ENCODE data around the gene NHLH1.
A peak's percentile ranks its signal among the peaks of the same experiment; 100 is the strongest.
"Not testable (repeated sequence)": the region's sequence is repeated elsewhere in the genome, so short reads cannot be mapped to it uniquely, and the experiment has no call there.

The NHLH1 gene

DNA sequence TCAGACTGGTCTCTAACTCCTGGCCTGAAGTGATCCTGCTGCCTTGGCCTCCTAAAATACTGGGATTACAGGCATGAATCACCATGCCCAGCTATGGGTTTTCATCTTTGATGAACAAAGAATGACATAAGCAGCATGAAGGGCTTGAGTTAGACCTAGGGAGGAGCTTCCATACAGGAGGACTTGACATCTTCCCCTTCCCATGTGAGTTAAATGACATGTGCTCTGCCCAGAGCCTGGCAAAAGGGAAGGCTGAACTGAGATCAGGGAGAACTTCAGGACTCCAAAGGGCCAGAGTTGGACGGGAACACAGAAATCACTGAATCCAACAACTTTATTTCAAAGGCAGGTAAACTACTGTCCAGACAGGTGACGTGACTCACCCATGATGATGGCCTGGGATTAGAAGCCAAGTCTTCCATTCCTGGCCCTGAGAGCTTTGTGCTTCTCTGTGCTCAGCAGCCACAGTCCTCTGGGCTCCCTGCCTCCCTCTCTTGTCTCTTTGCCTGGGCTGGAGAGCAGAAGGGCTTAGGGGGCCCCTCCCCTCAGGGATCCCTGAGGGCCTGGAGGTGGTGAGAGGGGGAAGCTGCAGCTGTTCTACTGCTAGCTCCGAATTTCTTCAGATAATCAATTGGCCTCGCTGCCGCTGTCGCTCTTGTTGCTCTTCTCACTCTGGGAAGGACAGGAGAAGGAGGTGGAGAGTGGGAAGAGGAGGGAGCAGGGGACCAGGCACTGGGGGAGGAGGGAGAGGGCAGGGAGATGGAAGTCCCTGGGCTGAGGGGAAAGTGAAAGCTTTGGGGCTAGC, 7.6 kb downstream of the NHLH1 start:
- H3K4ac ChIP-seq (ENCODE audit: low read depth, low read length): peak overlapping the region; percentile 39
- no peaks in the 10 kb centered on the region for H3K36me3 ChIP-seq (ENCODE audit: control insufficient read depth, insufficient read depth, low read length)
- peak overlapping the region; percentile 16 for H3K4me2 ChIP-seq (ENCODE audit: low read length)
- no peak overlapping the region for H3K23ac ChIP-seq (ENCODE audit: low read length)
- no peak overlapping the region for H2BK15ac ChIP-seq (replicated peaks; ENCODE audit: low read depth)
- WGBS (ENCODE audit: extremely low coverage, insufficient coverage, low lambda C conversion rate): no CpG with 5 or more reads among the region's 6 CpGs
- H3K27ac ChIP-seq (ENCODE audit: low read depth, low read length): no peak overlapping the region
- peak; percentile 79 for DNase-seq
- no peaks in the 10 kb centered on the region for H3K27me3 ChIP-seq (ENCODE audit: insufficient read depth, low read length, poor library complexity)
- H4K5ac ChIP-seq (ENCODE audit: low read length): no peak overlapping the region
- H3K9ac ChIP-seq (ENCODE audit: low read length): peak overlapping the region; percentile 53
- no peaks in the 10 kb centered on the region for H3K79me2 ChIP-seq (ENCODE audit: control insufficient read depth, insufficient read depth, low read length)
- H2BK5ac ChIP-seq (ENCODE audit: low read length): no peak overlapping the region
- no peaks in the 10 kb centered on the region for H3K79me1 ChIP-seq (ENCODE audit: low read length)
- H4K8ac ChIP-seq (ENCODE audit: low read depth, low read length): no peak overlapping the region
- no peak overlapping the region for H2AK5ac ChIP-seq (ENCODE audit: low read length)
- no peak overlapping the region for H3K18ac ChIP-seq (ENCODE audit: low read length)
- peak overlapping the region; percentile 89 for H3K56ac ChIP-seq (ENCODE audit: low read length)
- no peak overlapping the region for H3K4me3 ChIP-seq (ENCODE audit: low read length)
- H3K4me1 ChIP-seq (ENCODE audit: control insufficient read depth, low read depth, low read length): peaks cover 13% of the 10 kb centered on the region
- H2BK120ac ChIP-seq (ENCODE audit: low read depth, low read length): no peak overlapping the region

DNA sequence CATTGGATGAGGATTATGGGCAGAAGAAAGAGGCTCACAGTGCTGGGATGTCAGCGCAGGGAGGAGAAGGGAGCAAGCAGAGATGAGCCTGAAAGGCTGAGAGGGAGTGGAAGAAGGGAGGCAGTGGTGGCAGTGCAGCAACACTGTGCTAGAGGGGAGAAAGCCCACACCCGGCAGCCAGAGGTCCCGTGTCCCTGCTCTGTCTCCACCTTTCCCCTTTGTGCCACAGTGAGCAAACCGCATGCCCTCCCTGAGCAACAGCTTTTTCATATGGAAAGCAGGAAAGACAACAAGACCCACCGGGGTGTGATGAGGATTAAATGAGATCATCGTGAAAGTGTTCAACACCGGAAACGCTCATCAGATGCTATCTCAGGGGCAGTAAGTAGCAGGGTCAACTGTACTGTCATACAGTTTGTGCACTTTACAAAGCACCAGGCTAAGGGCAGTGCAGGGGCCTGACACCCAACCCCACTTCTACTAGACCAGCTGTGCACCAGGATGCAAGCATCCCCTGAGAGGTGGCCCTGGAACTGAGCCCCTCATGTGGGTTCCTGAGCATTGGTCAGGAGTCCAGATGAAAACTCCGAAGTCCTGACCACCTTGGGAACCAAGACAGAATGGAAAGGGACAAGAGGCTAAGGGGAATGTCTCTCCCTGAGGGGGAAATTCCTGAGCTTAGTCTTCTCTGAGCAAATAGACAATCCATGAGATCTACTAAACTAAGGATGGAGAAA, 9.1 kb downstream of the NHLH1 start:
- no peak overlapping the region for H3K4ac ChIP-seq (ENCODE audit: low read depth, low read length)
- H3K56ac ChIP-seq (ENCODE audit: low read length): peak overlapping the region; percentile 89
- H2BK120ac ChIP-seq (ENCODE audit: low read depth, low read length): no peak overlapping the region
- H3K27me3 ChIP-seq (ENCODE audit: insufficient read depth, low read length, poor library complexity): no peaks in the 10 kb centered on the region
- no peak overlapping the region for H3K4me2 ChIP-seq (ENCODE audit: low read length)
- no peak overlapping the region for H4K5ac ChIP-seq (ENCODE audit: low read length)
- H2BK15ac ChIP-seq (replicated peaks; ENCODE audit: low read depth): no peak overlapping the region
- H3K4me1 ChIP-seq (ENCODE audit: control insufficient read depth, low read depth, low read length): peaks cover 13% of the 10 kb centered on the region
- H3K18ac ChIP-seq (ENCODE audit: low read length): no peak overlapping the region
- no peak overlapping the region for H3K4me3 ChIP-seq (ENCODE audit: low read length)
- H4K8ac ChIP-seq (ENCODE audit: low read depth, low read length): no peak overlapping the region
- DNase-seq: peak; percentile 91
- H3K27ac ChIP-seq (ENCODE audit: low read depth, low read length): no peak overlapping the region
- no peak overlapping the region for H2AK5ac ChIP-seq (ENCODE audit: low read length)
- H3K36me3 ChIP-seq (ENCODE audit: control insufficient read depth, insufficient read depth, low read length): no peaks in the 10 kb centered on the region
- H3K79me1 ChIP-seq (ENCODE audit: low read length): no peaks in the 10 kb centered on the region
- H3K79me2 ChIP-seq (ENCODE audit: control insufficient read depth, insufficient read depth, low read length): no peaks in the 10 kb centered on the region
- peak overlapping the region; percentile 12 for H3K9ac ChIP-seq (ENCODE audit: low read length)
- WGBS (ENCODE audit: extremely low coverage, insufficient coverage, low lambda C conversion rate): no CpG with 5 or more reads among the region's 9 CpGs
- no peak overlapping the region for H2BK5ac ChIP-seq (ENCODE audit: low read length)
- no peak overlapping the region for H3K23ac ChIP-seq (ENCODE audit: low read length)

DNA sequence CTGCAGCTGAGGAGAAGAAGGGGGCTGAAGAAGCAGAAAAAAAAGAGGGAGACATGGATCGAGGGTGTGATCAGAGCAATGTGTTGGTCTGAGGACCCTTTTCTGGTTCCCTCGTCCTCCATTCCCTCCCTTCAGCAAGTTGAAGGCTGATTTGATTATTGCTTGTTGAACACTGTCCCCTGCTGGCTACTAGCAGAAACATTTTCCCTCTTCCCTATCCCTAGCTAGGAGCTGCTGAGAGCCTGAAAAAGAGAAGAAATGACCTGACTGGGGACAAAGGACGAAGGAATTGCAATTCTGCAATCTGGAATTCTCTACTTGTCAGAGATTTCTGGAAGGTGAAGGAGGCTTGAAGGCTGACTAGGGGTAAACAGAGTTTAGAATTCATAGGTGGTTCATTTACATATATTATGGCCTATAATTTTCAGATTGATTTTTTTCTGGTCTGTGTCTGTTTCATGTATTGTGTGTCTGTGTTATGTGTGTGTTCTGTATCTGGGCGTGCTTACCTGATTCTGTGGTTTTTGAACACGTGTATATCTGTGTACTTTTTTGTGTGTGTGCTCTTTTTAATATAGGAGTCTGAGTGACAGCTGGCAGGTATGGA, 9.8 kb downstream of the NHLH1 start:
- peaks cover 13% of the 10 kb centered on the region for H3K4me1 ChIP-seq (ENCODE audit: control insufficient read depth, low read depth, low read length)
- no peaks in the 10 kb centered on the region for H3K36me3 ChIP-seq (ENCODE audit: control insufficient read depth, insufficient read depth, low read length)
- no peak overlapping the region for H3K4ac ChIP-seq (ENCODE audit: low read depth, low read length)
- peak; percentile 91 for DNase-seq
- no peak overlapping the region for H3K27ac ChIP-seq (ENCODE audit: low read depth, low read length)
- H3K56ac ChIP-seq (ENCODE audit: low read length): peak overlapping the region; percentile 89
- H2AK5ac ChIP-seq (ENCODE audit: low read length): no peak overlapping the region
- no peak overlapping the region for H3K4me3 ChIP-seq (ENCODE audit: low read length)
- no peaks in the 10 kb centered on the region for H3K79me2 ChIP-seq (ENCODE audit: control insufficient read depth, insufficient read depth, low read length)
- H4K8ac ChIP-seq (ENCODE audit: low read depth, low read length): no peak overlapping the region
- H3K9ac ChIP-seq (ENCODE audit: low read length): peak overlapping the region; percentile 6
- H3K79me1 ChIP-seq (ENCODE audit: low read length): no peaks in the 10 kb centered on the region
- H3K18ac ChIP-seq (ENCODE audit: low read length): no peak overlapping the region
- no peak overlapping the region for H3K23ac ChIP-seq (ENCODE audit: low read length)
- no peak overlapping the region for H2BK120ac ChIP-seq (ENCODE audit: low read depth, low read length)
- no CpG with 5 or more reads among the region's 5 CpGs for WGBS (ENCODE audit: extremely low coverage, insufficient coverage, low lambda C conversion rate)
- no peak overlapping the region for H3K4me2 ChIP-seq (ENCODE audit: low read length)
- no peaks in the 10 kb centered on the region for H3K27me3 ChIP-seq (ENCODE audit: insufficient read depth, low read length, poor library complexity)
- H2BK5ac ChIP-seq (ENCODE audit: low read length): no peak overlapping the region
- no peak overlapping the region for H2BK15ac ChIP-seq (replicated peaks; ENCODE audit: low read depth)
- H4K5ac ChIP-seq (ENCODE audit: low read length): no peak overlapping the region

DNA sequence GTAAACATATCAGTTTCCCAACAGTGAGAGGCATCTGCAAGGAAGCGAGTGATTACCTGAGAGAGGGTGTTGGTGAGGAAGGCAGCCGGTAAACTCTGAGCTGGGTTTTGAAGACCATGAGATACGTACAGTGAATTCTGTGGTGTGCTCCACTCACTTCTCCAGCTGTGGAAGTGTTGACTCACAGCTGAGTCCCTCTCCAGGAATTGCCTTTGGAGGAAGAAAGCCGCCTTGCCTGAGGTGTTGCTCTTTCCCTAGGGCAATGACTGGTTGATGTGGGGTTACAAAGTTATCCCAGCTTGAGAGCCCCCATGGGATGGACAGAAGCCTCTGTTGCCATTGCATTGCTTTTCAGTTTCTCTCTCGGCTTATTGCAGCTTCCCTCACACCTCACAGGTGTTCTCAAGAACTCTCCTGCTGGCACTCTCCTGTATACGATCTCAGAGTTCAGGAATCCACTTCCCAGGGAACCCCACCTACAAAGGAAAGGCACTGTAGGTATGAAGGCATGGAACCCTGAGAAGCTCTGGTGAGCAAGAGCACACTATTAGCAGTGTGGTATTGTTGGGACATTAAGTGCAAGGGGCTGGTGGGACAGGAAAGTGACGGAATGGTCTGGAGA, 10.8 kb downstream of the NHLH1 start:
- Histone ChIP-seq H2BK15ac (replicated peaks; ENCODE audit: low read depth) (no peak overlapping the region), H3K18ac (ENCODE audit: low read length) (no peak overlapping the region), H3K4me2 (ENCODE audit: low read length) (no peak overlapping the region), H2AK5ac (ENCODE audit: low read length) (no peak overlapping the region), H3K4me3 (ENCODE audit: low read length) (no peak overlapping the region), H3K4ac (ENCODE audit: low read depth, low read length) (no peak overlapping the region), H2BK120ac (ENCODE audit: low read depth, low read length) (no peak overlapping the region), H3K4me1 (ENCODE audit: control insufficient read depth, low read depth, low read length) (peaks cover 13% of the 10 kb centered on the region), H3K36me3 (ENCODE audit: control insufficient read depth, insufficient read depth, low read length) (no peaks in the 10 kb centered on the region), H2BK5ac (ENCODE audit: low read length) (no peak overlapping the region), H4K5ac (ENCODE audit: low read length) (no peak overlapping the region), H3K9ac (ENCODE audit: low read length) (no peak overlapping the region), H3K27me3 (ENCODE audit: insufficient read depth, low read length, poor library complexity) (no peaks in the 10 kb centered on the region), H3K56ac (ENCODE audit: low read length) (peak overlapping the region; percentile 31), H4K8ac (ENCODE audit: low read depth, low read length) (no peak overlapping the region), H3K79me2 (ENCODE audit: control insufficient read depth, insufficient read depth, low read length) (no peaks in the 10 kb centered on the region), H3K79me1 (ENCODE audit: low read length) (no peaks in the 10 kb centered on the region), H3K23ac (ENCODE audit: low read length) (no peak overlapping the region), H3K27ac (ENCODE audit: low read depth, low read length) (no peak overlapping the region)
- no CpG with 5 or more reads among the region's 7 CpGs for WGBS (ENCODE audit: extremely low coverage, insufficient coverage, low lambda C conversion rate)
- peak; percentile 64 for DNase-seq

DNA sequence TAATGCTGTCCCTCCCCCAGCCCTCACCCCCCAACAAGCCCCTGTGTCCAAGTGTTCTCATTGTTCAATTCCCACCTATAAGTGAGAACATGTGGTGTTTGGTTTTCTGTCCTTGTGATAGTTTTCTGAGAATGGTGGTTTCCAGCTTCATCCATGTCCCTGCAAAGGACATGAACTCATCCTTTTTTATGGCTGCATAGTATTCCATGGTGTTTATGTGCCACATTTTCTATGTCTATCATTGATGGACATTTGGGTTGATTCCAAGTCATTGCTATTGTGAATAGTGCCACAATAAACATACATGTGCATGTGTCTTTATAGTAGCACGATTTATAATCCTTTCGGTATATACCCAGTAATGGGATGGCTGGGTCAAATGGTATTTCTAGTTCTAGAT, 17.9 kb downstream of the NHLH1 start:
- H3K9ac ChIP-seq (ENCODE audit: low read length); H2AK5ac ChIP-seq (ENCODE audit: low read length); H3K4me3 ChIP-seq (ENCODE audit: low read length); H3K27me3 ChIP-seq (ENCODE audit: insufficient read depth, low read length, poor library complexity); H3K23ac ChIP-seq (ENCODE audit: low read length); H3K4ac ChIP-seq (ENCODE audit: low read depth, low read length); H4K8ac ChIP-seq (ENCODE audit: low read depth, low read length); DNase-seq; H4K5ac ChIP-seq (ENCODE audit: low read length); H3K4me2 ChIP-seq (ENCODE audit: low read length); H2BK5ac ChIP-seq (ENCODE audit: low read length); H3K27ac ChIP-seq (ENCODE audit: low read depth, low read length); H2BK15ac ChIP-seq (replicated peaks; ENCODE audit: low read depth); H3K79me2 ChIP-seq (ENCODE audit: control insufficient read depth, insufficient read depth, low read length); H3K36me3 ChIP-seq (ENCODE audit: control insufficient read depth, insufficient read depth, low read length); H3K18ac ChIP-seq (ENCODE audit: low read length); H3K56ac ChIP-seq (ENCODE audit: low read length); H3K4me1 ChIP-seq (ENCODE audit: control insufficient read depth, low read depth, low read length); H2BK120ac ChIP-seq (ENCODE audit: low read depth, low read length); H3K79me1 ChIP-seq (ENCODE audit: low read length): not testable (repeated sequence)
- WGBS (ENCODE audit: extremely low coverage, insufficient coverage, low lambda C conversion rate): no CpG with 5 or more reads among the region's 2 CpGs

Measured in mesendoderm (in vitro differentiated cells).